Measurements from ENCODE around the gene CAMTA1. TPM values are rescaled to one million over a fixed set of nuclear protein-coding genes. Genes with fewer than 3 reads are reported as not detected.

CAMTA1 gene
- total RNA-seq, 1 donor from 2014 or later: 47.9 TPM

DNA sequence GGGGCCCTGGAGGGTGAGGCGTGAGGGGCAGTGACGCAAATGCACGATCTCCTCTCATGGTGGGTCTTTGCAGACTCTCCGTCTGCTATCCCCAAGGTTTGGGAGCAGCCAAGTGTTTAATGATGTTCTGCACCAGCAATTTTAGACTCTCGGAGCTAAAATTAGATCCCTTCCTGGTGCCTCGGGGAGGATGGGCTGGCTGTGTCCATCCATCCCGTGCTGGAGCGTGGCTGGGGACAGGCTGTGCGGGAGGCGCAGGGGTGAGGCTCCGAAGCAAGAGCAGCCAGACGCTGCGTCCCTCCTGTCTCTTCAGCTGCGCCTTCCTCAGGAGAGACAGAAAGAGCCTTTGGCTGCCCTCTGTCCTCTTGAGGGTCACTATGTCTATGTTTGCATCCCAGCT, 387.6 kb downstream of the CAMTA1 start:
- intact Hi-C loops (cut with DNase I): no loop called here
- Histone ChIP-seq H3K27ac (no peak overlapping the region), H3K36me3 (no peaks in the 10 kb centered on the region), H3K4me3 (no peak overlapping the region), H3K9me3 (no peaks in the 10 kb centered on the region), H3K4me1 (no peaks in the 10 kb centered on the region), H3K27me3 (ENCODE audit: low read depth) (peaks cover 18% of the 10 kb centered on the region)
- DNase-seq: no peak
- TF ChIP-seq, protein P1, sequence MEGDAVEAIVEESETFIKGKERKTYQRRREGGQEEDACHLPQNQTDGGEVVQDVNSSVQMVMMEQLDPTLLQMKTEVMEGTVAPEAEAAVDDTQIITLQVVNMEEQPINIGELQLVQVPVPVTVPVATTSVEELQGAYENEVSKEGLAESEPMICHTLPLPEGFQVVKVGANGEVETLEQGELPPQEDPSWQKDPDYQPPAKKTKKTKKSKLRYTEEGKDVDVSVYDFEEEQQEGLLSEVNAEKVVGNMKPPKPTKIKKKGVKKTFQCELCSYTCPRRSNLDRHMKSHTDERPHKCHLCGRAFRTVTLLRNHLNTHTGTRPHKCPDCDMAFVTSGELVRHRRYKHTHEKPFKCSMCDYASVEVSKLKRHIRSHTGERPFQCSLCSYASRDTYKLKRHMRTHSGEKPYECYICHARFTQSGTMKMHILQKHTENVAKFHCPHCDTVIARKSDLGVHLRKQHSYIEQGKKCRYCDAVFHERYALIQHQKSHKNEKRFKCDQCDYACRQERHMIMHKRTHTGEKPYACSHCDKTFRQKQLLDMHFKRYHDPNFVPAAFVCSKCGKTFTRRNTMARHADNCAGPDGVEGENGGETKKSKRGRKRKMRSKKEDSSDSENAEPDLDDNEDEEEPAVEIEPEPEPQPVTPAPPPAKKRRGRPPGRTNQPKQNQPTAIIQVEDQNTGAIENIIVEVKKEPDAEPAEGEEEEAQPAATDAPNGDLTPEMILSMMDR (IDR thresholded peaks at IDR 0.05): no peak
- no peak for ATAC-seq

DNA sequence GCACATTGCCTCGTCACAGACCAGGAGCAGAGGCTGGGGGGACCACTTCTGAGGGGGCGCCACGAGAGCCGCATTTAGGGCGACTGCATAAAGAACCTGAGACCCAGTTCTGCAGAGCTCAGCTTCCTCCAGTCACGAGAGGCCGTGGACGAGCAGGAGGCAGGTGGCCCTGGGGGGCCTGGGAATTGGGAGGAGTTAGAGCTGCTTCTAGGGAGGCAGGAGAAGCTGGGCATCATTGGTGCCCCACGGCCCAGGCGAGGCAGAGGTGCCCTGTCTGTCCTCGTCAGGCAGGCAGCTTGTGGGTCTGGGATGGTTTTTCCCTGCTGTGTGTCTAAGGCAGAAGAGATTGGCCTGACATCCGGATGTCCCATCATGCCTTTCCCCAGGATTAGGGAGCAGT, 389.3 kb downstream of the CAMTA1 start:
- H3K36me3 ChIP-seq: no peaks in the 10 kb centered on the region

DNA sequence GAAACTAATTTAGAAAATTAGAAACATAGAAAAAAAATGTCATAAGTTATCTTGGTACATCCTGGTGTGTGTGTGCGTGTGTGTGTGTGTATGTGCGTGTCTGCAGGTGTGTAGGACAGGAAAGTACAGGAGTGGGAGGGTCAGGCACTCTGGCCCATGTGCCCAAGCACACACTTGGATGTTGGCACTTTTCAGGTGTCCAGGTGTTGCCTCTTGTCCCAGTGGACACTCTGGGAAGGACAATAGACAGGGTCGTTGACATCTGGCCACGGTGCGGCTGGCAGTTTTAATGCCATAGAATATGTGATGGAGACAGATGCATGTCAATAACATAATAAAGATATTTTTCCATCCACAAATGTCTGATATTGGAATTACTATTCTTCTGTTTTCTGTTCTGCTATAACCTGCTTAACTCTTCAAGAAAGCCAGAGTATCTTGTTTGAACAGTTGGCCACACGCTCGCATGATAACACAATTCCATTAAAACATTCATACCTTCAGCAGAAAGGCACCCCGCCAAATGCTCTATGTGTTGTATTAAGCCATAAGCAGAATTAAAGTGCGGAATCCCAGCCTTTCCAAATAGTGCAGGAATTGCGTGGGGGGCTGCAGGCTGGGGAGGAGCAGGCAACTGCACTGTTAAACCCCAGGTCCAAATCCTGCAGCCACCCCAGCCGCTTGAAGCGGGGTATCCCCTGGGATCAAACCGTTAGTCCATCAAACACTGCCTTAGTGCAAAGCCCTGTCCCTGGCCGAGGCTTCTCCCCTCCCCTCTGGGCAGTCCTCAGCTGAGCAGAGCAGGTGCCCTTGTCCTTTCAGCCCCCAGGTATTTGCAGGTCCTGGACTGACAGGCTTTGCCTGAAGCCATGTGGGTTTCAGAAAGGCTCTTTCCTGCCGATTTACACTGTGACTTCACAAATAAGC, 390.0 kb downstream of the CAMTA1 start:
- DNase-seq (no peak), ATAC-seq (no peak)
- H3K27ac ChIP-seq: no peak overlapping the region
- intact Hi-C loops (cut with DNase I): no loop called here
- no peaks in the 10 kb centered on the region for H3K36me3 ChIP-seq
- H3K9me3 ChIP-seq: no peaks in the 10 kb centered on the region
- no peaks in the 10 kb centered on the region for H3K4me1 ChIP-seq
- H3K4me3 ChIP-seq: no peak overlapping the region
- peaks cover 18% of the 10 kb centered on the region for H3K27me3 ChIP-seq (ENCODE audit: low read depth)
- TF ChIP-seq, protein P1 (IDR thresholded peaks at IDR 0.05): no peak

More for the DNA sequence above, 389.3 kb downstream of the CAMTA1 start:
- ATAC-seq: no peak
- intact Hi-C loops (cut with DNase I): no loop called here
- Histone ChIP-seq H3K27ac (no peak overlapping the region), H3K9me3 (no peaks in the 10 kb centered on the region), H3K27me3 (ENCODE audit: low read depth) (peaks cover 18% of the 10 kb centered on the region), H3K4me3 (no peak overlapping the region), H3K4me1 (no peaks in the 10 kb centered on the region)
- DNase-seq: no peak
- TF ChIP-seq, protein P1 (IDR thresholded peaks at IDR 0.05): no peak

DNA sequence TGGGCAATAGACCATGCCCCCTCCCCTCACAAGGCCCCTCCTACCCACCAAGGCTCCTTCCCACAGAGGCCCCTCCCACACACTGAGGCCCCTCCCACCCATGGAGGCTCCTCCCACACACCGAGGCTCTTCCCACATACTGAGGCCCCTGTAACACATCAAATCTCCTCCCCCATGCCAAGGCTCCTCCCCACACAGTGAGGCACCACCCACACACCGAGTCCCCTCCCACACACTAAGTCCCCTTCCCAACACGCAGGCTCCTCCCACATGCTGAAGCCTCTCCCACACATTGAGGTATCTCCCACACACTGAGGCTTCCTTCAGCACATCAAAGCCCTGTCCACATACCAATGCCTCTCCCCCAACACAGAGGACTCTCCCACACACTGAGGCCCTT, 391.8 kb downstream of the CAMTA1 start:
- intact Hi-C loops (cut with DNase I): no loop called here
- Histone ChIP-seq H3K4me1 (no peaks in the 10 kb centered on the region), H3K36me3 (no peaks in the 10 kb centered on the region), H3K4me3 (no peak overlapping the region), H3K27ac (no peak overlapping the region), H3K27me3 (ENCODE audit: low read depth) (peaks cover 17% of the 10 kb centered on the region), H3K9me3 (no peaks in the 10 kb centered on the region)
- ATAC-seq (no peak), DNase-seq (no peak)
- TF ChIP-seq, protein P1 (IDR thresholded peaks at IDR 0.05): no peak

DNA sequence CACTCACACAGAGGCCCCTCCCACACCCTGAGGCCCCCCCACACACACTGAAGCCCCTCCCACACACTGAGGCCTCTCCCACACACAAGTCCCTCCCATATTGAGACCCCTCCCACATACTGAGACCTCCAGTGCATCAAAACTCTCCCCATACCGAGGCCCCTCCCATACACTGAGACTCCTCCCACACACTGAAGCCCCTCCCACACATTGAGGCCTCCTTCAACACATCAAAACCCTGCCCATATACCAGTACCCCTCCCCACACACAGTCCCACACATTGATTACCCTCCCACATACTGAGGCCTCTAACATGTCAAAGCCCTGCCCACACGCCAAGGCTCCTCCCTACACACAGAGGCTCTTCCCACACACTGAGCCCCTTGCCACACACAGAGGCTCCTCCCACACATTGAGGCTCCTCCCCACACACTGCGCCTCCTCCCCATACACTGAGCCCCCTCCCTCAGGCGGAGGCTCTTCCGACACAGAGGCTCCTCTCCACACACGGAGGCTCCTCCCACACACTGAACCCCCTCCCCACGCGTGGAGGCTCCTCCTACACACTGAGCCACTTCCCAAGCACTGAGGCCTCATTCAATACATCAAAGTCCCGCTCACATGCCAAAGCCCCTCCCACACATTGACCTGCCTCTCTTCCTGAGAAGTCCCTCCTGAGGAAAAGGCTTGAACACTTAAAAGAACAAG, 392.3 kb downstream of the CAMTA1 start:
- intact Hi-C loops (cut with DNase I): no loop called here
- no peak overlapping the region for H3K27ac ChIP-seq
- H3K27me3 ChIP-seq (ENCODE audit: low read depth): peaks cover 11% of the 10 kb centered on the region
- TF ChIP-seq, protein P1 (IDR thresholded peaks at IDR 0.05): no peak
- ATAC-seq: no peak
- H3K36me3 ChIP-seq: no peaks in the 10 kb centered on the region
- H3K4me1 ChIP-seq: no peaks in the 10 kb centered on the region
- no peak overlapping the region for H3K4me3 ChIP-seq
- no peak for DNase-seq
- no peaks in the 10 kb centered on the region for H3K9me3 ChIP-seq

All from lower lobe of right lung (tissue), 2 donors.